Measurements from ENCODE around the gene COBLL1. TPM values are rescaled to one million over a fixed set of nuclear protein-coding genes. Genes with fewer than 3 reads are reported as not detected.

Gene COBLL1
- total RNA-seq, 6 experiments from 2014 or later, result 38.1 to 133 (median 67.6) TPM

GRCh38 chr2:164877927-164878326 is 36.3 kb upstream of the COBLL1 start:
- H3K27ac ChIP-seq, result peak overlapping the region in 2 of 3 donors; percentile 77
- intact Hi-C loops (cut with DNase I), result no loop called here
- TF ChIP-seq CTCF (IDR thresholded peaks at IDR 0.05) (no peak), POLR2A (IDR thresholded peaks at IDR 0.05) (no peak)
- DNase-seq (no peak), ATAC-seq (no peak)
- no peaks in the 10 kb centered on the region for H3K9me3 ChIP-seq
- no peaks in the 10 kb centered on the region for H3K27me3 ChIP-seq
- no peaks in the 10 kb centered on the region for H3K36me3 ChIP-seq
- H3K4me3 ChIP-seq, result no peak overlapping the region
- H3K4me1 ChIP-seq, result peaks cover 0 to 59% (median 20%) of the 10 kb centered on the region in 4 donors

GRCh38 chr2:164877169-164877568 is 35.5 kb upstream of the COBLL1 start:
- DNase-seq (no peak), ATAC-seq (no peak)
- Histone ChIP-seq H3K36me3 (no peaks in the 10 kb centered on the region), H3K9me3 (no peaks in the 10 kb centered on the region), H3K4me3 (peak overlapping the region in 2 of 3 donors; percentile 20 to 22), H3K27ac (peak overlapping the region in 2 of 3 donors; percentile 77), H3K4me1 (peaks cover 0 to 67% (median 24%) of the 10 kb centered on the region in 4 donors), H3K27me3 (no peaks in the 10 kb centered on the region)
- WGBS (ENCODE audit: insufficient coverage, low coverage, low lambda C conversion rate, missing lambda C conversion rate), result 31% methylated on average over 4 of the region's 4 CpGs
- TF ChIP-seq CTCF (IDR thresholded peaks at IDR 0.05), result no peak
- TF ChIP-seq POLR2A (IDR thresholded peaks at IDR 0.05), result no peak
- intact Hi-C loops (cut with DNase I), result no loop called here

- intact Hi-C loops (cut with DNase I), result no loop called here
- DNase-seq (peak in 1 of 3 donors; percentile 65), ATAC-seq (peak; percentile 67 to 79 (median 75))
- Histone ChIP-seq H3K4me3 (no peak overlapping the region), H3K27ac (peak overlapping the region; percentile 29 to 77 (median 77)), H3K36me3 (no peaks in the 10 kb centered on the region), H3K9me3 (no peaks in the 10 kb centered on the region), H3K4me1 (peaks cover 0 to 76% (median 24%) of the 10 kb centered on the region in 4 donors), H3K27me3 (no peaks in the 10 kb centered on the region)
- no peak for TF ChIP-seq POLR2A (IDR thresholded peaks at IDR 0.05)
- TF ChIP-seq CTCF (IDR thresholded peaks at IDR 0.05), result no peak
- WGBS (ENCODE audit: insufficient coverage, low coverage, low lambda C conversion rate, missing lambda C conversion rate), result 38% methylated on average over 10 of the region's 10 CpGs
These were observed 33.9 kb upstream of the COBLL1 start for GRCh38 chr2:164875334-164876205.

DNA sequence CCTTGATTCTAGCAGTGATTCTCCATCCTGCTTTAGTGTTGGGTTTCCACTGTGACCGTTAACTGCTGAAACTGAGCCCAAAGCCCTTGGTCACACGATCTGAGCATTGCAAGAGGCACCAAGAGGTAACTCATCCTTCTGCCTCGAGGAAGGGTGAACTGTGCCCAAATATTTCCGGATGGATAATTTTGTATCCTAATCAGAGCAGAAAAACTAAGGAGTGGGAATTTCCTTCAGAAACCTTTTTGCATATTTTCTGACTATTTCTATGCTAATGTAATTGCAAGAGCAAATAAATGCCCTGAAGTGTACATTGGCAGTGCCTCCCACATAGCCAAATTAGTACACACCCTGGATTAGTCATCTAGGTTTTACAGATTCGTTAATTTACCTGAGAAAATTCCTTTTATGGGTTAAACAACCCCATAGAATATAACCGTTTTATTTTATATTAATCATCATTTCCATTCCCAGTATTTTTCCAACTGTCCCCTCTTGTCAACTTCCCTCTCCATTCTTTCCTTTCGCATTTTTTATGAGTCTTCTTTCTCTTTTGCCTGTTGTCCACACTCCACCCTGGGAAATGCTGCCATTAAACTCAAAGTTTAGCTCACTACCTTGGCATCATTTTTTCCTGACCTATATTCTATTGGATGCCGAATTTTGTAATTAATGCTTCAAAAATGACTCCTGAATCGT is 31.7 kb upstream of the COBLL1 start:
- H3K4me3 ChIP-seq, result no peak overlapping the region
- TF ChIP-seq POLR2A (IDR thresholded peaks at IDR 0.05) (no peak), CTCF (IDR thresholded peaks at IDR 0.05) (no peak)
- H3K36me3 ChIP-seq, result no peaks in the 10 kb centered on the region
- peak in 3 of 4 donors; percentile 8 to 19 (median 17) for ATAC-seq
- no peak for DNase-seq
- intact Hi-C loops (cut with DNase I), result no loop called here
- H3K27me3 ChIP-seq, result no peaks in the 10 kb centered on the region
- H3K27ac ChIP-seq, result peak overlapping the region in 1 of 3 donors; percentile 35
- no peaks in the 10 kb centered on the region for H3K9me3 ChIP-seq
- WGBS (ENCODE audit: insufficient coverage, low coverage, low lambda C conversion rate, missing lambda C conversion rate), result 49% methylated on average over 9 of the region's 9 CpGs
- peaks cover 0 to 76% (median 23%) of the 10 kb centered on the region in 4 donors for H3K4me1 ChIP-seq

Measured in right lobe of liver (tissue), 6 donors.